ENCODE measurements around the gene TTC21A. TPM values are rescaled to one million over a fixed set of nuclear protein-coding genes. Genes with fewer than 3 reads are reported as not detected.

The TTC21A gene
- total RNA-seq, 1 donor from 2014 or later: 1.1 TPM

- FAIRE-seq: no peak
- TF ChIP-seq CTCF (IDR thresholded peaks at IDR 0.05; ENCODE audit: insufficient read depth, low read length, severe bottlenecking): no peak
- Histone ChIP-seq H3K27me3 (ENCODE audit: control insufficient read depth, insufficient read depth, low read length) (no peaks in the 10 kb centered on the region), H3K4me3 (ENCODE audit: low read depth, low read length) (no peak overlapping the region), H3K36me3 (ENCODE audit: control insufficient read depth, insufficient read depth, low read length) (peaks cover 18% of the 10 kb centered on the region)
- DNase-seq (ENCODE audit: low read depth): no peak
These were observed 8.2 kb upstream of the TTC21A start for GRCh38 chr3:39099242-39099641.

- DNase-seq (ENCODE audit: low read depth) (no peak), FAIRE-seq (no peak)
- Histone ChIP-seq H3K36me3 (ENCODE audit: control insufficient read depth, insufficient read depth, low read length) (peaks cover 17% of the 10 kb centered on the region), H3K4me3 (ENCODE audit: low read depth, low read length) (no peak overlapping the region), H3K27me3 (ENCODE audit: control insufficient read depth, insufficient read depth, low read length) (no peaks in the 10 kb centered on the region)
- no peak for TF ChIP-seq CTCF (IDR thresholded peaks at IDR 0.05; ENCODE audit: insufficient read depth, low read length, severe bottlenecking)
These were observed 7.6 kb upstream of the TTC21A start for GRCh38 chr3:39099738-39100499.

GRCh38 chr3:39100500-39100886 is 7.0 kb upstream of the TTC21A start:
- Histone ChIP-seq H3K27me3 (ENCODE audit: control insufficient read depth, insufficient read depth, low read length) (no peaks in the 10 kb centered on the region), H3K4me3 (ENCODE audit: low read depth, low read length) (no peak overlapping the region), H3K36me3 (ENCODE audit: control insufficient read depth, insufficient read depth, low read length) (peaks cover 16% of the 10 kb centered on the region)
- no peak for FAIRE-seq
- DNase-seq (ENCODE audit: low read depth): no peak
- TF ChIP-seq CTCF (IDR thresholded peaks at IDR 0.05; ENCODE audit: insufficient read depth, low read length, severe bottlenecking): no peak

- Histone ChIP-seq H3K4me3 (ENCODE audit: low read depth, low read length) (no peak overlapping the region), H3K27me3 (ENCODE audit: control insufficient read depth, insufficient read depth, low read length) (no peaks in the 10 kb centered on the region), H3K36me3 (ENCODE audit: control insufficient read depth, insufficient read depth, low read length) (peaks cover 16% of the 10 kb centered on the region)
- no peak for FAIRE-seq
- DNase-seq (ENCODE audit: low read depth): peak; percentile 35
- TF ChIP-seq CTCF (IDR thresholded peaks at IDR 0.05; ENCODE audit: insufficient read depth, low read length, severe bottlenecking): peak; percentile 74
These were observed 6.3 kb upstream of the TTC21A start for GRCh38 chr3:39101022-39101689.

- DNase-seq (ENCODE audit: low read depth): no peak
- no peak for TF ChIP-seq CTCF (IDR thresholded peaks at IDR 0.05; ENCODE audit: insufficient read depth, low read length, severe bottlenecking)
- Histone ChIP-seq H3K36me3 (ENCODE audit: control insufficient read depth, insufficient read depth, low read length) (peaks cover 14% of the 10 kb centered on the region), H3K4me3 (ENCODE audit: low read depth, low read length) (no peak overlapping the region), H3K27me3 (ENCODE audit: control insufficient read depth, insufficient read depth, low read length) (no peaks in the 10 kb centered on the region)
- FAIRE-seq: no peak
These were observed 4.8 kb upstream of the TTC21A start for GRCh38 chr3:39102504-39103323.
